Ishikawa (cell line): ENCODE measurements around the gene COL16A1.

Source experiments
- CEBPB ChIP-seq: IDR thresholded peaks from 2 replicates; pipeline ENCODE4 v1.6.1; 2012
- CREB1 ChIP-seq: IDR thresholded peaks from 2 replicates; pipeline ENCODE4 v1.6.1; 2012; ENCODE audit warnings: low read depth
- EGR1 ChIP-seq: IDR thresholded peaks from 2 replicates; pipeline ENCODE4 v1.6.1; 2012
- EP300 ChIP-seq: IDR thresholded peaks from 2 replicates; pipeline ENCODE4 v1.6.1; 2012; ENCODE audit warnings: borderline replicate concordance
- FOXM1 ChIP-seq: IDR thresholded peaks from 2 replicates; pipeline ENCODE4 v1.6.1; 2012; ENCODE audit warnings: low read depth, borderline replicate concordance
- MAX ChIP-seq: IDR thresholded peaks from 2 replicates; pipeline ENCODE4 v1.6.1; 2012
- NFIC ChIP-seq: IDR thresholded peaks from 2 replicates; pipeline ENCODE4 v1.6.1; 2012
- RAD21 ChIP-seq: IDR thresholded peaks from 2 replicates; pipeline ENCODE4 v1.6.1; 2012; ENCODE audit warnings: low read depth
- REST ChIP-seq: IDR thresholded peaks from 2 replicates; pipeline ENCODE4 v1.6.1; 2012; ENCODE audit warnings: low read depth, mild to moderate bottlenecking
- TAF1 ChIP-seq: IDR thresholded peaks from 2 replicates; pipeline ENCODE4 v1.6.1; 2012; ENCODE audit warnings: low read depth, mild to moderate bottlenecking
- TCF12 ChIP-seq: IDR thresholded peaks from 2 replicates; pipeline ENCODE4 v1.6.1; 2012; ENCODE audit warnings: low read depth
- TEAD4 ChIP-seq: IDR thresholded peaks from 2 replicates; pipeline ENCODE4 v1.6.1; 2012
- USF1 ChIP-seq: IDR thresholded peaks from 2 replicates; pipeline ENCODE4 v1.6.1; 2012
- YY1 ChIP-seq: IDR thresholded peaks from 2 replicates; pipeline ENCODE4 v1.6.1; 2012; ENCODE audit warnings: low read depth
- ZBTB7A ChIP-seq: IDR thresholded peaks from 2 replicates; pipeline ENCODE4 v1.6.1; 2012; ENCODE audit warnings: low read depth

COL16A1 gene

DNA sequence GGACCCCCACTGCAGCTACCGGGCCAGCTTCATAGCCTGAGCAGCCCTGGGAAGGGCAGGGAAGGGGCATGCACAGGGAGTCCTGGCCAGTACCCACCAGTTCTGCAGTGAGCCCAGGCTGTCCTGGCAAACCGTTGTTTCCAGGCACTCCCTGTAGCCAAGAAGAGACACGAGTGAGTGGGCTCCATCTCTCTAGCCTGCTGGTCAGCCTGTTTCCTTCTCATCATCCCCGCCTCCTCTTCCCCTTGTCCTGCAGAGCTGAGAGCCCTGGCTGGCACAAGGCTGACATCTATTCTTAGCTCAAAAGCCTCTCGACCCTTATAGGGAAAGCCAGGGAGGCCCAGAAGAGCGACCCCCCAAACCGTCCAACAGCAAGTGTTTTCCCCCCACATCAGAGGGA, 28.7 kb downstream of the COL16A1 start:
- no peak for TF ChIP-seq EGR1
- no peak for TF ChIP-seq RAD21
- no peak for TF ChIP-seq CREB1
- TF ChIP-seq TAF1 = no peak
- TF ChIP-seq NFIC = no peak
- TF ChIP-seq TCF12 = no peak
- no peak for TF ChIP-seq TEAD4
- TF ChIP-seq CEBPB = no peak
- no peak for TF ChIP-seq ZBTB7A
- TF ChIP-seq USF1 = no peak
- no peak for TF ChIP-seq YY1
- TF ChIP-seq MAX = no peak
- TF ChIP-seq EP300 = no peak
- no peak for TF ChIP-seq REST
- TF ChIP-seq FOXM1 = no peak

DNA sequence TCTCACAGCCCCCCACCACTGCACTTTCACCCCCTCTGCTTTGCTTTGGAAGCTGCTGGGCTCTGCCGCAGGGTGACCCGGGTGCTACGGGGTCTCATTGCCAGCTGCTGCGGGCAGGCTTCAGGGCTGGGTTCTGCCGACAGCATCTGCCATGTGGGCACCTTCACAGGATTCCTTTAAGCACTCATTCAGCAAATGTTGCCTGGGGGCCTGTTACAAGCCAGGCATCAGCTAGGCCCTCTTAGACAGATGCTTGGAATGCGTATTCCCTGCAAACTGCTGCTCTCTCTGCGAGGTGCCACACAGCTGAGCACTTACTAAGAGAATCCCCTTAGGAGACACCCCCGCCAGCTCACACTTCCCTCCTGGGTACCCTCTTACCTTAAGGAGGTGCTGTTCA, 29.2 kb downstream of the COL16A1 start:
- TF ChIP-seq TAF1 = no peak
- no peak for TF ChIP-seq RAD21
- TF ChIP-seq REST = no peak
- no peak for TF ChIP-seq CREB1
- TF ChIP-seq YY1 = no peak

GRCh38 chr1:31673433-31673832, 30.4 kb downstream of the COL16A1 start:
- no peak for TF ChIP-seq USF1
- no peak for TF ChIP-seq RAD21
- no peak for TF ChIP-seq FOXM1
- TF ChIP-seq EGR1 = no peak
- TF ChIP-seq ZBTB7A = no peak
- TF ChIP-seq TCF12 = no peak
- no peak for TF ChIP-seq YY1
- no peak for TF ChIP-seq MAX
- no peak for TF ChIP-seq TEAD4
- no peak for TF ChIP-seq CREB1
- TF ChIP-seq CEBPB = no peak
- no peak for TF ChIP-seq TAF1
- TF ChIP-seq REST = no peak
- no peak for TF ChIP-seq EP300
- TF ChIP-seq NFIC = no peak

- no peak for TF ChIP-seq EP300
- no peak for TF ChIP-seq REST
- TF ChIP-seq TEAD4 = no peak
- no peak for TF ChIP-seq YY1
- TF ChIP-seq FOXM1 = no peak
- TF ChIP-seq TCF12 = no peak
- no peak for TF ChIP-seq CREB1
- TF ChIP-seq USF1 = no peak
- TF ChIP-seq MAX = no peak
- no peak for TF ChIP-seq RAD21
- TF ChIP-seq TAF1 = no peak
- TF ChIP-seq NFIC = no peak
- no peak for TF ChIP-seq CEBPB
- no peak for TF ChIP-seq EGR1
- TF ChIP-seq ZBTB7A = no peak
Measured at GRCh38 chr1:31672986-31673385, 30.8 kb downstream of the COL16A1 start.
